ENCODE measurements around the gene SSH3. TPM values are rescaled to one million over a fixed set of nuclear protein-coding genes. Genes with fewer than 3 reads are reported as not detected.

Gene SSH3
- total RNA-seq, 1 experiment from 2014 or later = 73.0 TPM

- no TSS peak for BruUV-seq (replicated peaks)
- CTCF ChIA-PET = interaction anchor here (1.4 kb wide), 1 partner anchor 48 kb away, joined by 5 read pairs; no protein-coding TSS in a partner anchor
- Mint-ChIP-seq H3K4me3 (ENCODE audit: low read depth, unreplicated experiment) (peak overlapping the region; percentile 14), H3K4me1 (ENCODE audit: low read depth, unreplicated experiment) (peaks cover 27% of the 10 kb centered on the region), H3K27me3 (ENCODE audit: unreplicated experiment) (no peaks in the 10 kb centered on the region), H3K36me3 (ENCODE audit: insufficient read depth, unreplicated experiment) (peaks cover 51% of the 10 kb centered on the region), H3K9me3 (ENCODE audit: low read depth, unreplicated experiment) (no peaks in the 10 kb centered on the region), H3K27ac (ENCODE audit: unreplicated experiment) (no peak overlapping the region)
- intact Hi-C loops (cut with micrococcal nuclease; ENCODE audit: unreplicated experiment) = loop anchor here (10.0 kb wide), 1 partner anchor 115 kb away; no protein-coding TSS in a partner anchor
- no peak for TF ChIP-seq CTCF (IDR thresholded peaks at IDR 0.05; ENCODE audit: unreplicated experiment)
- DNase-seq = no peak
Observed at GRCh38 chr11:67269401-67270255, 33.7 kb upstream of the SSH3 start.

- no peak for DNase-seq
- no peak overlapping the region for H3K4me3 Mint-ChIP-seq (ENCODE audit: low read depth, unreplicated experiment)
- H3K9me3 Mint-ChIP-seq (ENCODE audit: low read depth, unreplicated experiment) = no peaks in the 10 kb centered on the region
- H3K27me3 Mint-ChIP-seq (ENCODE audit: unreplicated experiment) = no peaks in the 10 kb centered on the region
- H3K27ac Mint-ChIP-seq (ENCODE audit: unreplicated experiment) = no peak overlapping the region
- peaks cover 50% of the 10 kb centered on the region for H3K36me3 Mint-ChIP-seq (ENCODE audit: insufficient read depth, unreplicated experiment)
- no TSS peak for BruUV-seq (replicated peaks)
- H3K4me1 Mint-ChIP-seq (ENCODE audit: low read depth, unreplicated experiment) = peaks cover 26% of the 10 kb centered on the region
- CTCF ChIA-PET = interaction anchor here (1.4 kb wide), 1 partner anchor 47 kb away, joined by 5 read pairs; no protein-coding TSS in a partner anchor
- intact Hi-C loops (cut with micrococcal nuclease; ENCODE audit: unreplicated experiment) = no loop called here
- TF ChIP-seq CTCF (IDR thresholded peaks at IDR 0.05; ENCODE audit: unreplicated experiment) = no peak
Observed at GRCh38 chr11:67270256-67271204, 32.8 kb upstream of the SSH3 start.

- H3K36me3 Mint-ChIP-seq (ENCODE audit: insufficient read depth, unreplicated experiment) = peaks cover 43% of the 10 kb centered on the region
- H3K4me3 Mint-ChIP-seq (ENCODE audit: low read depth, unreplicated experiment) = no peak overlapping the region
- intact Hi-C loops (cut with micrococcal nuclease; ENCODE audit: unreplicated experiment) = no loop called here
- DNase-seq = no peak
- TSS peak; percentile 1 for BruUV-seq (replicated peaks)
- no peak for TF ChIP-seq CTCF (IDR thresholded peaks at IDR 0.05; ENCODE audit: unreplicated experiment)
- H3K9me3 Mint-ChIP-seq (ENCODE audit: low read depth, unreplicated experiment) = no peaks in the 10 kb centered on the region
- peaks cover 22% of the 10 kb centered on the region for H3K4me1 Mint-ChIP-seq (ENCODE audit: low read depth, unreplicated experiment)
- no peak overlapping the region for H3K27ac Mint-ChIP-seq (ENCODE audit: unreplicated experiment)
- CTCF ChIA-PET = interaction anchor here (0.6 kb wide), 1 partner anchor 9 kb away, joined by 3 read pairs; no protein-coding TSS in a partner anchor
- H3K27me3 Mint-ChIP-seq (ENCODE audit: unreplicated experiment) = no peaks in the 10 kb centered on the region
Observed at GRCh38 chr11:67271205-67271540, 32.2 kb upstream of the SSH3 start.

- Mint-ChIP-seq H3K27me3 (ENCODE audit: unreplicated experiment) (no peaks in the 10 kb centered on the region), H3K36me3 (ENCODE audit: insufficient read depth, unreplicated experiment) (peaks cover 39% of the 10 kb centered on the region), H3K4me1 (ENCODE audit: low read depth, unreplicated experiment) (peaks cover 22% of the 10 kb centered on the region), H3K4me3 (ENCODE audit: low read depth, unreplicated experiment) (no peak overlapping the region), H3K9me3 (ENCODE audit: low read depth, unreplicated experiment) (no peaks in the 10 kb centered on the region), H3K27ac (ENCODE audit: unreplicated experiment) (no peak overlapping the region)
- intact Hi-C loops (cut with micrococcal nuclease; ENCODE audit: unreplicated experiment) = no loop called here
- no peak for DNase-seq
- no TSS peak for BruUV-seq (replicated peaks)
- CTCF ChIA-PET = interaction anchor here (0.6 kb wide), 1 partner anchor 10 kb away, joined by 3 read pairs; no protein-coding TSS in a partner anchor
- no peak for TF ChIP-seq CTCF (IDR thresholded peaks at IDR 0.05; ENCODE audit: unreplicated experiment)
Observed at GRCh38 chr11:67271541-67272284, 31.6 kb upstream of the SSH3 start.
